KMS-11 (cell line): ENCODE data around the gene MARF1.
"Not testable (repeated sequence)": the region's sequence is repeated elsewhere in the genome, so short reads cannot be mapped to it uniquely, and the experiment has no call there.

Source experiments
- H2AFZ ChIP-seq: fragments of 200-600 bp; sonication (generic); 2 replicates; pipeline ENCODE4 v1.6.1; 2016; ENCODE audit warnings: antibody characterized with exemption, mixed run types, low read depth
- H3K27ac ChIP-seq: fragments of 200-600 bp; sonication (generic); 2 replicates; pipeline ENCODE4 v1.6.1; 2016; ENCODE audit warnings: mild to moderate bottlenecking, mixed run types
- H3K27me3 ChIP-seq: fragments of 200-600 bp; sonication (generic); 2 replicates; pipeline ENCODE4 v1.6.1; 2017; ENCODE audit warnings: mild to moderate bottlenecking, low read depth, mixed run types, moderate library complexity; ENCODE audit not compliant: insufficient read depth
- H3K36me3 ChIP-seq: fragments of 200-600 bp; sonication (generic); 2 replicates; pipeline ENCODE4 v1.6.1; 2017; ENCODE audit warnings: mild to moderate bottlenecking, mixed run types; ENCODE audit not compliant: insufficient read depth
- H3K4me1 ChIP-seq: fragments of 200-600 bp; sonication (generic); 2 replicates; pipeline ENCODE4 v1.6.1; 2016; ENCODE audit warnings: mild to moderate bottlenecking, low read depth, mixed run types; ENCODE audit not compliant: poor library complexity, severe bottlenecking
- H3K4me2 ChIP-seq: fragments of 200-600 bp; sonication (generic); 2 replicates; pipeline ENCODE4 v1.7.0; 2016; ENCODE audit warnings: mild to moderate bottlenecking, mixed run types
- H3K4me3 ChIP-seq: fragments of 200-600 bp; sonication (generic); IDR thresholded peaks from 2 replicates; pipeline ENCODE4 v1.6.1; 2017; ENCODE audit warnings: low read depth, low read length, mixed read lengths; ENCODE audit not compliant: insufficient read depth
- H3K79me2 ChIP-seq: fragments of 200-600 bp; sonication (generic); 2 replicates; pipeline ENCODE4 v1.6.1; 2016; ENCODE audit warnings: low read depth, mixed run types; ENCODE audit not compliant: insufficient read depth
- H3K9ac ChIP-seq: fragments of 200-600 bp; sonication (generic); 2 replicates; pipeline ENCODE4 v1.6.1; 2016; ENCODE audit warnings: mild to moderate bottlenecking, mixed run types
- H4K20me1 ChIP-seq: fragments of 200-600 bp; sonication (generic); 2 replicates; pipeline ENCODE4 v1.6.1; 2016; ENCODE audit warnings: mild to moderate bottlenecking, mixed run types; ENCODE audit not compliant: insufficient read depth
- TF ChIP-seq, protein P1 (sequence below): fragments of 200-600 bp; sonication (generic); conservative IDR thresholded peaks from 2 replicates; pipeline ENCODE4 v1.6.1; 2017; ENCODE audit warnings: low read depth, mild to moderate bottlenecking, antibody characterized with exemption, low read length, moderate library complexity, mixed read lengths

MARF1 gene

DNA sequence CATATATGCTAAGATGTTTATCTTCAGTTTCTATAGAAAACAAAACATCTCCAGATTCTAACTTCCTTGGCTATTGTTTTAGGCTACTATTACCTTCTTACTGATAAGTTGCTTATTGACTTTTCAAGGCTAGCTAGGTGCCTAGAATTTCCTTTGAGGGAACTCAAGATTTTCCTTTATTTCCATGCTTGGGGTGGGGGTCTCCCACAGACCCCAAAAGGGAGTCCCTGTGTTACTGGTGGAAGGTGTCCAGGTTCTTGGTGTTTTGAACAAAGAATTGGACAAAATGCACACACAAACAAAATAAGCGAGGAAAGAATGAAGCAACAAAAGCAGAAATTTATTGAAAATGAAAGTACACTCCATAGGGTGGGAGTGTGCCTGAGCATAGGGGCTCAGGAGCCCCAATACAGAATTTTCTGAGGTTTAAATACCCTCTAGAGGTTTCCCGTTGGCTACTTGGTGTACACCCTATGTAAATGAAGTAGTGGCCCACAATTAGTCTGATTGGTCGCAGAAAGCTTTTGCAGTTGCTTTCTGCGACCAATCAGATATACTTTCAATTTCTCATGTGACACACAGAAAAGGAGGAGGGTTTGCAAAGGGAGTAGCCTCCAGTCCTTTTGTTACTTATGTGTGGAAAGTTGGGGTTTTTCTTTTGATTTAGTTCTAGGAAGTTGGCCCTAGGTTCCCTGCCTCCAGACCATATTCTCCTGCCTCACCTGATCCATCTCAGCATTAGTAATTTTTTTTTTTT, 67.5 kb downstream of the MARF1 start:
- TF ChIP-seq, protein P1, sequence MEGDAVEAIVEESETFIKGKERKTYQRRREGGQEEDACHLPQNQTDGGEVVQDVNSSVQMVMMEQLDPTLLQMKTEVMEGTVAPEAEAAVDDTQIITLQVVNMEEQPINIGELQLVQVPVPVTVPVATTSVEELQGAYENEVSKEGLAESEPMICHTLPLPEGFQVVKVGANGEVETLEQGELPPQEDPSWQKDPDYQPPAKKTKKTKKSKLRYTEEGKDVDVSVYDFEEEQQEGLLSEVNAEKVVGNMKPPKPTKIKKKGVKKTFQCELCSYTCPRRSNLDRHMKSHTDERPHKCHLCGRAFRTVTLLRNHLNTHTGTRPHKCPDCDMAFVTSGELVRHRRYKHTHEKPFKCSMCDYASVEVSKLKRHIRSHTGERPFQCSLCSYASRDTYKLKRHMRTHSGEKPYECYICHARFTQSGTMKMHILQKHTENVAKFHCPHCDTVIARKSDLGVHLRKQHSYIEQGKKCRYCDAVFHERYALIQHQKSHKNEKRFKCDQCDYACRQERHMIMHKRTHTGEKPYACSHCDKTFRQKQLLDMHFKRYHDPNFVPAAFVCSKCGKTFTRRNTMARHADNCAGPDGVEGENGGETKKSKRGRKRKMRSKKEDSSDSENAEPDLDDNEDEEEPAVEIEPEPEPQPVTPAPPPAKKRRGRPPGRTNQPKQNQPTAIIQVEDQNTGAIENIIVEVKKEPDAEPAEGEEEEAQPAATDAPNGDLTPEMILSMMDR: no peak
- no peaks in the 10 kb centered on the region for H3K27me3 ChIP-seq
- H4K20me1 ChIP-seq: no peaks in the 10 kb centered on the region
- no peaks in the 10 kb centered on the region for H3K79me2 ChIP-seq
- no peak overlapping the region for H3K4me3 ChIP-seq
- no peak overlapping the region for H2AFZ ChIP-seq
- no peak overlapping the region for H3K4me2 ChIP-seq
- no peaks in the 10 kb centered on the region for H3K36me3 ChIP-seq
- no peak overlapping the region for H3K9ac ChIP-seq
- H3K4me1 ChIP-seq: no peaks in the 10 kb centered on the region
- no peak overlapping the region for H3K27ac ChIP-seq

DNA sequence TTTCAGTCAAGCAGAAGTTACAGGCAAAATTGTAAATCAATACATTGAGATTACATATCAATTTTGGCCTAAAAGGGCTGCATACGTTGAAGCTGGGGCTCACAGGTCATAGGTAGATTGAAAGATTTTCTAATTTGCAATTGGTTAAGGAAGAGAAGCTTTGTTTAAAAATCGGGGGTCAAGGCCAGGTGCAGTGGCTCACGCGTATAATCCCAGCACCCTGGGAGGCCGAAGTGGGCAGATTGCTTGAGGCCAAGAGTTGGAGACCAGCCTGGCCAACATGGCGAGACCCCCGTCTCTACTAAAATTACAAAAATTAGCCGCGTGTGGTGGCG, 68.4 kb downstream of the MARF1 start:
- no peaks in the 10 kb centered on the region for H3K79me2 ChIP-seq
- H3K27me3 ChIP-seq: no peaks in the 10 kb centered on the region
- no peaks in the 10 kb centered on the region for H4K20me1 ChIP-seq
- no peaks in the 10 kb centered on the region for H3K36me3 ChIP-seq
- no peak overlapping the region for H2AFZ ChIP-seq
- no peak overlapping the region for H3K9ac ChIP-seq
- no peak overlapping the region for H3K4me2 ChIP-seq
- TF ChIP-seq, protein P1: no peak
- H3K4me3 ChIP-seq: no peak overlapping the region
- H3K27ac ChIP-seq: no peak overlapping the region
- no peaks in the 10 kb centered on the region for H3K4me1 ChIP-seq

DNA sequence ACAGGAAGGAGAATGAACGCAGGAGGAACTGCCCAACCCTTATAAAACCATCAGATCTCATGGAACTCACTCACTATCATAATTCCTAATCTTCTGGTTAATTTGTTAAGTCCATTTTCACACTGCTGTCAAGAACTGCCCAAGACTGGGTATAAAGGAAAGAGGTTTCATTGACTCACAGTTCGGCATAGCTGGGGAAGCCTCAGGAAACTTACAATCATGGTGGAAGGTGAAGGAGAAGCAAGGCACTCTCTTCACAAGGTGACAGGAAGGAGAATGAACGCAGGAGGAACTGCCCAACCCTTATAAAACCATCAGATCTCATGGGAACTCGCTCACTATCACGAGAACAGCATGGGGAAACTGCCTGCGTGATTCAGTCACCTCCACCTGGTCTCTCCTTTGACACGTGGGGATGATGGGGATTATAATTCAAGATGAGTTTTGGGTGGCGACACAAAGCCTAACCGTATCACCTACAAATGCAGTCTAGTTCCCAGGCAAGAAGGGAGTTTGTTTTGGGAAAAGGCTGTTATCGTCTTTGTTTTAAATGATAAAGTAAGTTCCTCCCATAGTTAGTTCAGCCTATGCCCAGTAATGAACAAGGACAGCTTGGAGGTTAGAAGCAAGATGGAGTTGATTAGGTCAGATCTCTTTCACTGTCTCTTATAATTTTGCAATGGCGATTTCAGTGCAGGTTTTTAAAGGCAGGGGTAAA, 68.9 kb downstream of the MARF1 start:
- not testable (repeated sequence) for H3K4me3 ChIP-seq, H3K27ac ChIP-seq, H3K79me2 ChIP-seq, H4K20me1 ChIP-seq, H3K4me1 ChIP-seq, H3K4me2 ChIP-seq, H3K36me3 ChIP-seq, H2AFZ ChIP-seq, H3K27me3 ChIP-seq, H3K9ac ChIP-seq

DNA sequence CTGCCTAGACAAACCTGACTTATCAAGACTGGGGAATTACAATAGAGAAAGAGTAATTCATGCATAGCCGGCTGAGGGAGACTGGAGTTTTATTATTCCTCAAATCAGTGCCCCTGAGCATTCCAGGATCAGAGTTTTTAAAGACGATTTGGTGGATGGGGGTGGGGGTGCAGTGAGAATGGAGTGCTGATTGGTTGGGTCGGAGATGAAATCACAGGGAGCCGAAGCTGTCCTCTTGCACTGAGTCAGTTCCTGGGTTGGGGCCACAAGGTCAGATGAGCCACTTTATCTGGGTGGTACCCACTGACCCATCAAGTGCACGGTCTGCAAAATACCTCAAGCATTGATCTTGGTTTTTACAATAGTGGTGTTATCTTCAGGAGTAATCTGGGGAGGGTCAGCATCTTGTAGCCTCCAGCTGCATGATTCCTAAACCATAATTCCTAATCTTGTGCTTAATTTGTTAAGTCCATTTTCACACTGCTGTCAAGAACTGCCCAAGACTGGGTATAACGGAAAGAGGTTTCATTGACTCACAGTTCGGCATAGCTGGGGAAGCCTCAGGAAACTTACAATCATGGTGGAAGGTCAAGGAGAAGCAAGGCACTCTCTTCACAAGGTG, 69.6 kb downstream of the MARF1 start:
- H3K27me3 ChIP-seq: no peaks in the 10 kb centered on the region
- no peaks in the 10 kb centered on the region for H3K36me3 ChIP-seq
- no peaks in the 10 kb centered on the region for H3K4me1 ChIP-seq
- TF ChIP-seq, protein P1: no peak
- H2AFZ ChIP-seq: no peak overlapping the region
- H3K4me2 ChIP-seq: no peak overlapping the region
- no peaks in the 10 kb centered on the region for H3K79me2 ChIP-seq
- no peak overlapping the region for H3K9ac ChIP-seq
- H3K27ac ChIP-seq: no peak overlapping the region
- no peaks in the 10 kb centered on the region for H4K20me1 ChIP-seq
- H3K4me3 ChIP-seq: no peak overlapping the region
